ENCODE results near the gene LTBP3. TPM values are rescaled to one million over a fixed set of nuclear protein-coding genes. Genes with fewer than 3 reads are reported as not detected.

LTBP3 gene
- total RNA-seq, 1 donor from 2014 or later = 80.3 TPM

DNA sequence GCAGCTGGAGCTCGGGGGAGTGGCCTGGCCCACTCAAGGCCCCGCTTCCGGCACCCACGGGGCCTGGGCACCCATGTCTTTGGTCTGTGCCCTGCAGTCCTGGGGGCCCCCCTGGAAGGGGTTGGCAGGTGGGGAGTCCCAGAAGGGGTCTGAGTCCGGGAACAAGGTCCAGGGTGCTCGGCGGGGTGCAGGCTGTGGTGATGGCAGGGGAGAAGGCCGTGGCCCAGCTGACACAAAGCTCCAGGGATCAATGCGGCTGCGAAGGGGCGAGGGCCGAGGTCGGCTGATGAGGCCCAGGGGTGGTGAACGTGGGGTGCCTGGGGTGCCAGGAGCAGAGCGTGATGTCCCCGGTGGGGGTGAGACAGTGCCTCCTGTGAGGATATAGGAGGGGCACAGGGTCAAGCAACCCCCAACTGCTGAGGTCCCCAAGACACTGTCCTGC lies 40.1 kb upstream of the LTBP3 start:
- TF ChIP-seq, protein P1, sequence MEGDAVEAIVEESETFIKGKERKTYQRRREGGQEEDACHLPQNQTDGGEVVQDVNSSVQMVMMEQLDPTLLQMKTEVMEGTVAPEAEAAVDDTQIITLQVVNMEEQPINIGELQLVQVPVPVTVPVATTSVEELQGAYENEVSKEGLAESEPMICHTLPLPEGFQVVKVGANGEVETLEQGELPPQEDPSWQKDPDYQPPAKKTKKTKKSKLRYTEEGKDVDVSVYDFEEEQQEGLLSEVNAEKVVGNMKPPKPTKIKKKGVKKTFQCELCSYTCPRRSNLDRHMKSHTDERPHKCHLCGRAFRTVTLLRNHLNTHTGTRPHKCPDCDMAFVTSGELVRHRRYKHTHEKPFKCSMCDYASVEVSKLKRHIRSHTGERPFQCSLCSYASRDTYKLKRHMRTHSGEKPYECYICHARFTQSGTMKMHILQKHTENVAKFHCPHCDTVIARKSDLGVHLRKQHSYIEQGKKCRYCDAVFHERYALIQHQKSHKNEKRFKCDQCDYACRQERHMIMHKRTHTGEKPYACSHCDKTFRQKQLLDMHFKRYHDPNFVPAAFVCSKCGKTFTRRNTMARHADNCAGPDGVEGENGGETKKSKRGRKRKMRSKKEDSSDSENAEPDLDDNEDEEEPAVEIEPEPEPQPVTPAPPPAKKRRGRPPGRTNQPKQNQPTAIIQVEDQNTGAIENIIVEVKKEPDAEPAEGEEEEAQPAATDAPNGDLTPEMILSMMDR (IDR thresholded peaks at IDR 0.05; ENCODE audit: borderline replicate concordance) = no peak
- no peaks in the 10 kb centered on the region for H3K27me3 ChIP-seq (ENCODE audit: low read depth)
- peaks cover 30% of the 10 kb centered on the region for H3K4me1 ChIP-seq
- peaks cover 48% of the 10 kb centered on the region for H3K36me3 ChIP-seq
- DNase-seq = no peak
- intact Hi-C loops (cut with micrococcal nuclease) = loop anchor here (10.0 kb wide), 1 partner anchor 63 kb away; no protein-coding TSS in a partner anchor
- H3K9me3 ChIP-seq (replicated peaks) = no peaks in the 10 kb centered on the region
- H3K27ac ChIP-seq (replicated peaks) = no peak overlapping the region
- no peak overlapping the region for H3K4me3 ChIP-seq

DNA sequence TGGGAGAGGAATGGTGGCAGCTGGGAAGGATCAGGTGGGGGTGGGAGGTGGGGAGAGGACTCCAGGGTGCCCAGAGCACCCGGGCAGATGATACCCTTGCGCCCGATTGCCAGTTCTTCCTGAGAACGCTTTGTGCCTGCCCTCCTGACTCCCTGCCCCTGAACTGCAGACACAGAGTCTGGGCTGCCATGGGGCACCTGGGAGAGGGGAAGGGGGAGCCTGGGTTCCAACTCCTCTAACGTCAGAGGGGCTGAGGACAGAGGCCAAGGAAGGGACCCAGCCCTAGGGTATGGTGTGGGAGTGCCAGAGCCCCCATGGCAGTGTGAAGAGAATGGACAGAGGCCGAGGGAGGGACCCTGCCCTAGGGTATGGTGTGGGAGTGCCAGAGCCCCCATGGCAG lies 38.4 kb upstream of the LTBP3 start:
- intact Hi-C loops (cut with micrococcal nuclease) = loop anchor here (10.0 kb wide), 1 partner anchor 62 kb away; no protein-coding TSS in a partner anchor
- peaks cover 46% of the 10 kb centered on the region for H3K36me3 ChIP-seq
- no peak overlapping the region for H3K27ac ChIP-seq (replicated peaks)
- no peak for DNase-seq
- peaks cover 41% of the 10 kb centered on the region for H3K4me1 ChIP-seq
- TF ChIP-seq, protein P1 (IDR thresholded peaks at IDR 0.05; ENCODE audit: borderline replicate concordance) = no peak
- no peaks in the 10 kb centered on the region for H3K27me3 ChIP-seq (ENCODE audit: low read depth)
- H3K4me3 ChIP-seq = no peak overlapping the region
- no peaks in the 10 kb centered on the region for H3K9me3 ChIP-seq (replicated peaks)

DNA sequence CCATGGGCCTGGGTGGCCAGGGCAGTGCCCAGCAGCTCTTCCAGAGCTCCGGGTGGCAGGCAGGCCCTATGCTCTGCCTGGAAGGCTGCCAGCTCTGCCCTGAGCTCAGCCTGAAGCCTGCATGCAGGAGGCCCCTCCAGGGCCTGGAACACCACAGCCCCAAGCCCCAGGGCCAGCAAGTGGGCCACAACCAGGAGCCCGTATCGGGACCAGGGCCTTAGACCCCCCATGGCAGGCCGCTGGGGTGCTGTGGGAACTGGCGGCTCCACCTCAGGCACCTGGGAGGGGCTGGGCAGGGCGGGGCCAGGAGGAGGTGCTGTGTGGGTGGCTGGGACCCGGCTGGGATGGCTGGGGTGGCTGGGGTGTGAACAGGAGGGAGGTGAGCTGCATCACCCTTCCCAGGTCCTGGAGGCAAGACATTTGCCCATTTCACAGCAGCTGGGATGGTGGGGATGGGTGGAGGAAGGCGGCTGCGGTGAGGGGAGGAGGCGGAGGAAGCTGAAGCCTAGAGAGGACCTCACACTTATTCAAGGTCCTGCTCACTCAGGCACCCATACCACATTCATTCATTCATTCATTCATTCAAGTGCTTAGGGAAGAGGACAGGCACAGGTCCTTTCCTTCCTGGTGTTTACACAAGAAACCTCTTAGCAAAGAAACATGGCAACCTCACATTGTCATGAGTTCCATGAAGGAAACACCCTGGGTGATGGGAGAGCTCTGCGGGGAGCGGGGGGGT lies 37.6 kb upstream of the LTBP3 start, which contains the start of gene KCNK7:
TSS of gene KCNK7 (minus strand) at position 258 of the 739 bp plus-strand sequence. CDS start at position 230, 28 bp downstream.
- intact Hi-C loops (cut with micrococcal nuclease) = loop anchor here (10.0 kb wide), 1 partner anchor 61 kb away; no protein-coding TSS in a partner anchor
- TF ChIP-seq, protein P1 (IDR thresholded peaks at IDR 0.05; ENCODE audit: borderline replicate concordance) = no peak
- Histone ChIP-seq H3K4me1 (peaks cover 46% of the 10 kb centered on the region), H3K27ac (replicated peaks) (no peak within 1 kb of the TSS), H3K36me3 (peaks cover 46% of the 10 kb centered on the region), H3K9me3 (replicated peaks) (no peaks in the 10 kb centered on the region), H3K27me3 (ENCODE audit: low read depth) (no peaks in the 10 kb centered on the region), H3K4me3 (no peak within 1 kb of the TSS)
- DNase-seq = no peak

- H3K4me3 ChIP-seq = no peak overlapping the region
- H3K9me3 ChIP-seq (replicated peaks) = no peaks in the 10 kb centered on the region
- peaks cover 50% of the 10 kb centered on the region for H3K36me3 ChIP-seq
- no peak overlapping the region for H3K27ac ChIP-seq (replicated peaks)
- peaks cover 51% of the 10 kb centered on the region for H3K4me1 ChIP-seq
- TF ChIP-seq, protein P1 (IDR thresholded peaks at IDR 0.05; ENCODE audit: borderline replicate concordance) = no peak
- H3K27me3 ChIP-seq (ENCODE audit: low read depth) = no peaks in the 10 kb centered on the region
- intact Hi-C loops (cut with micrococcal nuclease) = loop anchor here (10.0 kb wide), 1 partner anchor 60 kb away; no protein-coding TSS in a partner anchor
- no peak for DNase-seq
Observed at GRCh38 chr11:65595131-65595530, 37.0 kb upstream of the LTBP3 start.

DNA sequence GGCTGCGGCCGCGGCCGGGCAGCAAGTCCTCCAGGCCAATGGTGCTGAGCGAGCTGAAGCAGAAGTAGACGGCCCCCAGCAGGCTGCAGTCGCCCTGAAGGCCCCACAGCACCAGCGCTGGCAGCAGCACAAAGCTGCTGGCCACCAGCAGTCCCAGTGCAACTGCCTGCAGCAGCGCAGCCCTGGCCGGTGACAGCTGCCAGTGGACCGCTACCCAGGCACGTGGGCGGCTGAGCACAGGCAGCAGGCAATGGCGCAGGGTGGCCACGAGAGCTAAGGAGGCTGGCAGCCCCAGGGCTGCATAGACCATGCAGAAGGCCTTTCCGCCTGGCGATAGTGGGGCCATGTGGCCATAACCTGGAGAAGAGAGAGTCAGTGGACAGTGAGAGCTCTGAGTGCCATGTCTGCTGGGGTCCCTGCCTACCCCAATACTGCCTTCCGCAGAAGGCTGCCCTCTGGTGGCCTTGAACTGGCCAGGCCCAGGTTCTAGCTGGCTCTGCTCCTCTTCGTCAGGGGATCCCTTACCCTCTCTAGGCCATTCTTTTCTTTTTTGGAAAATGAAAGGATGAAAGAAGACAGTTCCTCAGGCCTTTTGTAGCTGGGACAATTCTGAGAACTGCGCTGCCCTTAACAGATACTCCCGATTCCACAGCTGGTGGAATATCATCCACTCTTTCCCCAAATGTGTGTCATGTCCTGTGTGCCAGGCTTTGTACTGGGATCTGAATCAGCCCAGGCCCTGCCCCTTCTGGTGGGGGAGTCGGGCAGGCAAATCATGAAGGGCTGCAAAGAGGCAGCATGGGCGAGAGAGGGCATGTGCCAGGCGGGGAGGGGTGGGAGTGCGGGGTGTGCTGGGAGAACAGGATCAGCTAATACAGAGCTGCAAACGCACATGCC lies 35.6 kb upstream of the LTBP3 start:
- intact Hi-C loops (cut with micrococcal nuclease) = loop anchor here (10.0 kb wide), 1 partner anchor 59 kb away; no protein-coding TSS in a partner anchor
- peaks cover 40% of the 10 kb centered on the region for H3K36me3 ChIP-seq

More for the DNA sequence above, 35.6 kb upstream of the LTBP3 start:
- H3K4me3 ChIP-seq = no peak overlapping the region
- no peaks in the 10 kb centered on the region for H3K27me3 ChIP-seq (ENCODE audit: low read depth)
- no peak for DNase-seq
- H3K9me3 ChIP-seq (replicated peaks) = no peaks in the 10 kb centered on the region
- H3K27ac ChIP-seq (replicated peaks) = peak overlapping the region; percentile 1
- H3K4me1 ChIP-seq = peaks cover 65% of the 10 kb centered on the region
- TF ChIP-seq, protein P1 (IDR thresholded peaks at IDR 0.05; ENCODE audit: borderline replicate concordance) = peak; percentile 78
